ENCODE data around the gene ACSS2.

Gene ACSS2

DNA sequence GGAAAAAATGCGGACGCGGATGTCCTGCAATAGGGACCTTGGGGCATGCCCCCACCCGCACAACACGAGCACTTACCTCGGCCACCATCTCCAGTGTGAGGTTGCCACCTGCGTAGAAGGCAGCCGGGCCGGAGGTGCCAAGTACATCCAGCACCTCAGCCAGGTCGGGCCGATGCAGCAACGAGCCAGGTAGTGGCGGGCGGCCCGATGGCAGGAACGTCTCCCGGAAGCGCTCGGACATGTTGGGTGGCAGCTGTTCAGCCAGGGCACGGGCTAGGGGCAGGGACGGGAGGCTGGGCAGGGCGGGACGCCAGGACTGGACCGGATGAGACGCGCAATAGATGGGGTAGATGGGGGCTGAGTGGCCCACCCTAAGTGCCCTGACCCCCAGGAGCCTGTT is 17.0 kb upstream of the ACSS2 start:
- H3K9ac ChIP-seq (ENCODE audit: low read depth, low read length) = no peak overlapping the region
- peaks cover 27% of the 10 kb centered on the region for H3K36me3 ChIP-seq (ENCODE audit: control insufficient read depth, insufficient read depth, low read length)
- H3K27ac ChIP-seq (ENCODE audit: low read depth, low read length) = no peak overlapping the region
- H3K27me3 ChIP-seq (ENCODE audit: control insufficient read depth, insufficient read depth, low read length) = no peaks in the 10 kb centered on the region
- H3K9me3 ChIP-seq (ENCODE audit: control insufficient read depth, insufficient read depth, low read length) = no peaks in the 10 kb centered on the region
- peaks cover 4% of the 10 kb centered on the region; the same call in 1 of the 2 replicates for H3K4me1 ChIP-seq (ENCODE audit: control insufficient read depth, insufficient read depth, low read length)
- H3K4me3 ChIP-seq (ENCODE audit: low read depth, low read length) = no peak overlapping the region

DNA sequence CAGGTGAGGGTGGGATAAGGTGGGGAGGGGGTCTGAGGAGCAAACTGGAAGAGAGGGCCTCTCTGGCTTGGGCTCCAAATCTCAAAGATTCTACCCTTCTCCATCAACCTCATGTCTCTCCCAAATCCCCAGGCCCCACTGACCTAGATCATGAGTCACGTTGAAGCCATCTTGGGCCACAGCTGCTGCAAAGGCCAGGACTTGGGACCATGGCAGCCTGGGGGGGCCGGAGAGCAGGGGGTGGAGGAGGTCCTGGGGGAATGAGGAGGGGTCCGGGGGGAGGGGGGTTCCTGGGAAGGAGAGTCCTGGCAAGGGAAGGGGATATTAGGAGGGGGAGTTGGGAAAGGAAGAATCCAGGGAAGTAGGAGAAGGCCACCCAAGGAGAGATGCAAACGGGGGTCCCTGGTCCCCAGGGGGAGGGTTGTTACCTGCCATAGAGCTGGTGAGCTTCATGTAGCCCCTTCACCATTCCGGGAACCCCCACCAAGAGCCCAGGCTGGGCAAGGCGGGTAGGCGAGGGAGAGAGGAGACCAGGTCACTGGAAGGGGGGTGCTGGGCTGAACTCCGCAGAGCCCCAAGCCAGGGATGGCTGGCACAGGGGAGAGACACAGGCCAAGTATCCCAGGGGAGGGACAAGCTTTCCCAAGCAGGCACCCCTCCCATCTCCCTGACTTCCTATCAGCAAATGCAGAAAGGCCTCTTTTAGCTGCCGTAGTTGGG is 16.4 kb upstream of the ACSS2 start:
- Histone ChIP-seq H3K9me3 (ENCODE audit: control insufficient read depth, insufficient read depth, low read length) (no peaks in the 10 kb centered on the region), H3K27me3 (ENCODE audit: control insufficient read depth, insufficient read depth, low read length) (no peaks in the 10 kb centered on the region), H3K36me3 (ENCODE audit: control insufficient read depth, insufficient read depth, low read length) (peaks cover 25% of the 10 kb centered on the region), H3K4me1 (ENCODE audit: control insufficient read depth, insufficient read depth, low read length) (peaks cover 4% of the 10 kb centered on the region; the same call in 1 of the 2 replicates), H3K9ac (ENCODE audit: low read depth, low read length) (no peak overlapping the region), H3K4me3 (ENCODE audit: low read depth, low read length) (no peak overlapping the region), H3K27ac (ENCODE audit: low read depth, low read length) (no peak overlapping the region)

DNA sequence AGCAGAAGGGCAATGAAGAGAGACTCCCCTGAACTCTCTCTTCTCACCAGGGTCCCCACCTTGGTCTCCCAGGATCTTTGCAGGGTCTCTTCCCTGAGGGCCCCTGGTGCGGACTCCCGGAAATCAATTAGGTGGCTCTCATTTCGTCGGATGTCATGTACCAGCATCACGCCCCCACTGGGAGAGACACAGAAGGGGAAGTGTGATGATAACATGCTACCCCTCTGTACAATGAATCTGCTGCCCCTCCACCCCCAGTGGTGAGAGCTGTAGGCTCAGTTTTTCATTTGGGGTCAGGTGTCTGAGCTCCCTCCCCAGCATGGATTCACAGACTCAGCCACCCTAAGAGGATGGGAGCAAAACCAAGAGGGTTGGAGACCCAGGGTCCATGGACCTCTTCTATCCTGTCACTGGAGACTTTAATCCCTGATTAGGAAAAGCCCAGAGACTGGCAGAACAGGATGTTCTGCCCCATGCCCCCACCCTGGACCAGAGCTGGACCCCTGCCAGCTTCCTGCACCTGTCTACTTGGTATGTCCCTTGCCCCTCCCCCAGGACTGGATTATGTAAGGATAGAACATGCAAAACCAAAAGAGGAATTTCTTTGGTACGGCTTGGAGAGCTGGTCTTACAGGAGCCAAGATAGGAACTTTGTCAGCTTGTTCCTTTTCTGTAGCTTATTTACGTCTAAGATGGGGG is 14.9 kb upstream of the ACSS2 start:
- H3K9ac ChIP-seq (ENCODE audit: low read depth, low read length) = no peak overlapping the region
- no peak overlapping the region for H3K4me3 ChIP-seq (ENCODE audit: low read depth, low read length)
- H3K9me3 ChIP-seq (ENCODE audit: control insufficient read depth, insufficient read depth, low read length) = no peaks in the 10 kb centered on the region
- peaks cover 13% of the 10 kb centered on the region for H3K36me3 ChIP-seq (ENCODE audit: control insufficient read depth, insufficient read depth, low read length)
- peaks cover 4% of the 10 kb centered on the region; the same call in 1 of the 2 replicates for H3K4me1 ChIP-seq (ENCODE audit: control insufficient read depth, insufficient read depth, low read length)
- H3K27me3 ChIP-seq (ENCODE audit: control insufficient read depth, insufficient read depth, low read length) = no peaks in the 10 kb centered on the region
- H3K27ac ChIP-seq (ENCODE audit: low read depth, low read length) = no peak overlapping the region

- peaks cover 4% of the 10 kb centered on the region; the same call in 1 of the 2 replicates for H3K4me1 ChIP-seq (ENCODE audit: control insufficient read depth, insufficient read depth, low read length)
- H3K9me3 ChIP-seq (ENCODE audit: control insufficient read depth, insufficient read depth, low read length) = no peaks in the 10 kb centered on the region
- peaks cover 12% of the 10 kb centered on the region for H3K36me3 ChIP-seq (ENCODE audit: control insufficient read depth, insufficient read depth, low read length)
- H3K9ac ChIP-seq (ENCODE audit: low read depth, low read length) = no peak overlapping the region
- H3K27ac ChIP-seq (ENCODE audit: low read depth, low read length) = no peak overlapping the region
- H3K27me3 ChIP-seq (ENCODE audit: control insufficient read depth, insufficient read depth, low read length) = no peaks in the 10 kb centered on the region
- no peak overlapping the region for H3K4me3 ChIP-seq (ENCODE audit: low read depth, low read length)
Measured at GRCh38 chr20:34862724-34863123, 13.7 kb upstream of the ACSS2 start.

- Histone ChIP-seq H3K27me3 (ENCODE audit: control insufficient read depth, insufficient read depth, low read length) (no peaks in the 10 kb centered on the region), H3K4me1 (ENCODE audit: control insufficient read depth, insufficient read depth, low read length) (peaks cover 4% of the 10 kb centered on the region; the same call in 1 of the 2 replicates), H3K4me3 (ENCODE audit: low read depth, low read length) (peak overlapping the region; percentile 51; the same call in 1 of the 2 replicates), H3K9ac (ENCODE audit: low read depth, low read length) (no peak overlapping the region), H3K36me3 (ENCODE audit: control insufficient read depth, insufficient read depth, low read length) (peaks cover 4% of the 10 kb centered on the region), H3K9me3 (ENCODE audit: control insufficient read depth, insufficient read depth, low read length) (no peaks in the 10 kb centered on the region), H3K27ac (ENCODE audit: low read depth, low read length) (no peak overlapping the region)
Measured at GRCh38 chr20:34863421-34863965, 12.9 kb upstream of the ACSS2 start.

DNA sequence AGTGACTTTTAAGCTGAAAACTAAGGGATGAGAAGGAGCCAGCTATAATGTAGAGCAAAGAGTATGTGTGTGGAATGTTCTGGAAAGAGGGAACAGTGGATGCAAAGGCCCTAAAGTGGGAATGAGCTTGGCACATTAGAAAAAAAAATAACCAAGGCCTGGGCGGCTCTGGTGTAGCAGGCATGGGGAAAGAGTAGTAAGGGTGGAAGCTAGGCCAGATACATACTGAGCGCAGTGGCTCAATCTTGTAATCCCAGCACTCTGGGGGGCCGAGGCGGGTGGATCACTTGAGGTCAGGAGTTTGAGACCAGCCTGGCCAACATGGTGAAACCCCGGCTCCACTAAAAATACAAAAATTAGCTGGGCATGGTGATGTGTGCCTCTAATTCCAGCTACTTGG is 12.2 kb upstream of the ACSS2 start:
- Histone ChIP-seq H3K9ac (ENCODE audit: low read depth, low read length) (no peak overlapping the region; the same call in 1 of the 2 replicates), H3K27me3 (ENCODE audit: control insufficient read depth, insufficient read depth, low read length) (no peaks in the 10 kb centered on the region), H3K27ac (ENCODE audit: low read depth, low read length) (no peak overlapping the region), H3K36me3 (ENCODE audit: control insufficient read depth, insufficient read depth, low read length) (0 out of 2 replicates have a peak, but pooled peaks cover 3% of the 10 kb centered on the region), H3K9me3 (ENCODE audit: control insufficient read depth, insufficient read depth, low read length) (no peaks in the 10 kb centered on the region), H3K4me1 (ENCODE audit: control insufficient read depth, insufficient read depth, low read length) (peaks cover 4% of the 10 kb centered on the region; the same call in 1 of the 2 replicates), H3K4me3 (ENCODE audit: low read depth, low read length) (no peak overlapping the region)

DNA sequence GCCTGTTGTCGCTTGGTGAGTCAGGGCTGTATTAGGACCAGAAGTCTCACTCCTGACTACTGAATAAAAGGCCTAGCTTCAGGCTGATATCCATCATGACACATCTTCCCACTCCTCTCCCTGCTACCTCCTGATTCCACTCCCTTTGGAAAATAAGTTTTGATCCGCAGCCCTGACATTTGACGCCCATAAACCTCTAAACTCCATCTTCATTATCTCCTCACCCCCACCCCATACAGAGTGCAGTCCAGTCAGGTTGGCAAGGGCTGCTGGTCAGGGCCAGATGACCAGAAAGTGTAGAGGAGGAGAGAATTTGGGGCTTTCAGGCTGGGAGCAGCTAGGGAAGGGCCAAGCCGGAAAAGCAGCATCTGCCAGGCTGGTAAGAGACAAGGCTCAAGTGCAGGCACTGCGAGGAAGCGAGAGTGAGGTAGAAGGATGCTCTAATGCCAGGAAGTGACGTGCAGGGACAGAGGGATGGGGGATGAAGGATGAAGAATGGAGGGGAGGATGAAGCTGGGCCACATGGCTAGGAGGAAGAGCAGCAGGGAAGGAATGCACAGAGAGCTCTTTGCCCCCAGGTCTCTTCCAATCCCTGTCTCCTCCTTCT is 5.0 kb upstream of the ACSS2 start:
- no peaks in the 10 kb centered on the region for H3K9me3 ChIP-seq (ENCODE audit: control insufficient read depth, insufficient read depth, low read length)
- no peak overlapping the region for H3K9ac ChIP-seq (ENCODE audit: low read depth, low read length)
- peaks cover 25% of the 10 kb centered on the region for H3K4me1 ChIP-seq (ENCODE audit: control insufficient read depth, insufficient read depth, low read length)
- no peaks in the 10 kb centered on the region for H3K36me3 ChIP-seq (ENCODE audit: control insufficient read depth, insufficient read depth, low read length)
- no peak overlapping the region for H3K27ac ChIP-seq (ENCODE audit: low read depth, low read length)
- H3K27me3 ChIP-seq (ENCODE audit: control insufficient read depth, insufficient read depth, low read length) = peaks cover 20% of the 10 kb centered on the region
- H3K4me3 ChIP-seq (ENCODE audit: low read depth, low read length) = peak overlapping the region; percentile 78; the same call in 1 of the 2 replicates

DNA sequence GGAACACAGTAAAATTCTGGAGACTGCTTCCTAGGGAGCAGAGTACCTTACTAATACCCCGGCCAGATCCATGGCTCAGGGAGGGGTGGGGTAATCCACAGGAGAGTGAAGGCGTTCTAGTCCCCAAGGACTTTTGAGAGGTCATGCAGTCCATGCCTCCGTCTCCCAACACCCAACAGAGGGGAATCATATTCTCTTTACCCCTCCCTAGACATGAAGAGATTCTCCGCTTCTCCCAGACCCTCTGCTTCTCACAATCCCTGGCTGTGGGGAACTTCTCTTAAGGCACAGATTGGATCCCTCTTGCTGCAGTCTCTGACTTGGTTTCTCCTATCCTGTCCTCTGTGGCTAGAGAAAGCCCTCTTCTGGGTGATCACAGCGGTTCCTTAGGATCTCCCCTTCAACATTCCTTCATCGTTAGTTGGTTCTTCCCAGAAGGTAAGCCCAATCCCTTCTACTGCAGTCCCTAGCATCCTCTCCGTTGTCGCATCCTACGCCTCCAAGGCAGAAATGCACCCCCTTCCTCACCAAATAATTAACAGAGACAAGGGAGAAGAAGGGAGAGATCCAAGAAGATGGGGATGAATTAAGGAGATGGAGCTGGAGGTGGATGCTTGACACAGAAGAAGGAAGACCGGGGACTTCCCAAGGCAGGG is 4.3 kb upstream of the ACSS2 start:
- 0 out of 2 replicates have a peak overlapping the region, but pooled peaks have one; percentile 4 for H3K9ac ChIP-seq (ENCODE audit: low read depth, low read length)
- H3K27me3 ChIP-seq (ENCODE audit: control insufficient read depth, insufficient read depth, low read length) = peaks cover 25% of the 10 kb centered on the region
- H3K36me3 ChIP-seq (ENCODE audit: control insufficient read depth, insufficient read depth, low read length) = no peaks in the 10 kb centered on the region
- H3K27ac ChIP-seq (ENCODE audit: low read depth, low read length) = no peak overlapping the region
- H3K4me3 ChIP-seq (ENCODE audit: low read depth, low read length) = peak overlapping the region; percentile 78
- no peaks in the 10 kb centered on the region for H3K9me3 ChIP-seq (ENCODE audit: control insufficient read depth, insufficient read depth, low read length)
- H3K4me1 ChIP-seq (ENCODE audit: control insufficient read depth, insufficient read depth, low read length) = peaks cover 25% of the 10 kb centered on the region

DNA sequence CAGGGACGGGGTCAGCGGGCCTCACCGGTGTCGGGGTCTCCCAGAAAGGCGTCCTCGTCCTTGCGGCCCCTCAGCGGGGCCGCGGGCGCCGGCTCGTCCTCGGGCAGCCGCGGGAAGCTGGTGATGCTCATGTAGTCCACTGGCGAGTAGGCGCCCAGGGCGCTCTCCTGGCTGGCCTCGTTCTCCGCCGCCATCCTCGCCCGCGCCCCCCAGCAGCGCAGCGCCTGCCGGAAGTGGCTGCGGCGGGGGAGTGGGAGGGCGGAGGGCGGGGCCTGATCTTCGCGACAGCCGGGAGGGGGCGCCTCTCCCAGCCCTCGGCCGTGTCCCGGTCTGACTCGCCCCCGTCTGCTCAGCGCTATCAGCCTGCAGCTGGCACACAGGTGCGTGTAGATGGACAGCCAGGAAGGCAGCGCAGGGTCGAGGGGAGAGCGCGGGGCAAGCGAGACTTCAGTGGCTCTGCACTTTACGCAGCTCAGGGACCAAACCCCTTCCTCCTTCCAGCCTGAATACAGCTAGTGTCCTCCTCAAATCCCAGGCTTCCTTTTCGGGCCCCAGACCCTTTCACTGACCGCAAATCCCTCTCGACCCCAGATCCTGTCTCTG is 3.7 kb upstream of the ACSS2 start, which contains the start of gene GGT7:
TSS of gene GGT7 (minus strand) at position 235 of the 603 bp plus-strand sequence. CDS start at position 194, 41 bp downstream.
- Histone ChIP-seq H3K9me3 (ENCODE audit: control insufficient read depth, insufficient read depth, low read length) (no peaks in the 10 kb centered on the region), H3K4me1 (ENCODE audit: control insufficient read depth, insufficient read depth, low read length) (peaks cover 25% of the 10 kb centered on the region), H3K36me3 (ENCODE audit: control insufficient read depth, insufficient read depth, low read length) (no peaks in the 10 kb centered on the region), H3K4me3 (ENCODE audit: low read depth, low read length) (peak within 1 kb of the TSS; percentile 78), H3K27ac (ENCODE audit: low read depth, low read length) (no peak within 1 kb of the TSS), H3K27me3 (ENCODE audit: control insufficient read depth, insufficient read depth, low read length) (peaks cover 28% of the 10 kb centered on the region), H3K9ac (ENCODE audit: low read depth, low read length) (0 out of 2 replicates have a peak within 1 kb of the TSS, but pooled peaks have one; percentile 4)

DNA sequence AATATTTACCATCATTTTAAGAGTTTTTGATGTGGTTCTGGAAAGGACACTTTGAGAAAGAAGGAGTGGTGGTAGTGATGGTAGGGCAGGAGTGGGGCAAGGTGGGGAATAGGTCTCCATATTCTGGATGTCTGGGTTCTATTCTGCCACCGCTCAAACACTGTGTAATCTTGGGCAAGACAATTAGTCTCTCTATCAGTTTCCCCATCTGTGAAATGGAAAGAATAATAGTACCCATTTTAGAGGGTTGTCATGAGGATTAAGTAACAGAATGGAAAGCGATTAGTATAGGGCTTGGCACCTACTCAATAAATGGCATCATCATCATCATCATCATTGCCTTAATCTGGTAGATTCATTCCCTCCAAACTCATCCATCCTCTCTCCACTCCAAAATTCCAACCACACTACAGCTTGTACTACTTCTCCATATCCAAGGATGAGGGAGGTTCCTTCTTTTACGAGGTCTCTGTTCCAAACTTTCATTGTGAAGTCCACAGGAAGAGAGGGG is 2.8 kb upstream of the ACSS2 start:
- Histone ChIP-seq H3K4me3 (ENCODE audit: low read depth, low read length) (0 out of 2 replicates have a peak overlapping the region, but pooled peaks have one; percentile 78), H3K9ac (ENCODE audit: low read depth, low read length) (no peak overlapping the region), H3K9me3 (ENCODE audit: control insufficient read depth, insufficient read depth, low read length) (no peaks in the 10 kb centered on the region), H3K27ac (ENCODE audit: low read depth, low read length) (no peak overlapping the region), H3K36me3 (ENCODE audit: control insufficient read depth, insufficient read depth, low read length) (no peaks in the 10 kb centered on the region), H3K27me3 (ENCODE audit: control insufficient read depth, insufficient read depth, low read length) (peaks cover 28% of the 10 kb centered on the region), H3K4me1 (ENCODE audit: control insufficient read depth, insufficient read depth, low read length) (peaks cover 25% of the 10 kb centered on the region)

Measured in HUES48 (cell line).